OCI-LY7 (cell line): ENCODE data around the gene SLC22A13. TPM values are rescaled to one million over a fixed set of nuclear protein-coding genes. Genes with fewer than 3 reads are reported as not detected.

Experiments used
- BruUV-seq: library from RNA; stranded (reverse); fragments of 400-500 nt; replicated peaks from 2 replicates; lab custom pipeline; 2021; lab: Mats Ljungman, UMichigan
- CTCF ChIA-PET: fragments of 300-600 bp; sonication (Branson Sonifier 250); formaldehyde crosslinking; loops from one replicate; lab custom pipeline; 2022; ENCODE audit warnings: antibody characterized with exemption; ENCODE audit not compliant: unreplicated experiment; lab: Charles Lee
- POLR2A ChIA-PET: fragments of 300-600 bp; sonication (Branson Sonifier 250); formaldehyde crosslinking; loops from one replicate; lab custom pipeline; 2022; ENCODE audit warnings: antibody characterized with exemption; lab: Charles Lee
- DNase-seq: peaks from one replicate; pipeline ENCODE4 v3.0.0-alpha.2; 2015; ENCODE audit warnings: low spot score
- H2AFZ ChIP-seq: fragments of 200-600 bp; sonication (generic), shearing (Covaris generic); 2 replicates; pipeline ENCODE4 v1.6.1; 2014; ENCODE audit warnings: mild to moderate bottlenecking, antibody characterized with exemption, low read length, moderate library complexity
- H3K27ac ChIP-seq: fragments of 200-600 bp; sonication (generic); 2 replicates; pipeline ENCODE4 v1.5.1; 2014; ENCODE audit warnings: mixed run types, low read depth, mild to moderate bottlenecking, moderate library complexity, low read length, inconsistent platforms; ENCODE audit not compliant: poor library complexity, severe bottlenecking
- H3K36me3 ChIP-seq: fragments of 200-600 bp; sonication (generic); 2 replicates; pipeline ENCODE4 v1.6.1; 2014; ENCODE audit warnings: mild to moderate bottlenecking, antibody characterized with exemption, low read length, moderate library complexity, mixed read lengths; ENCODE audit not compliant: insufficient read depth
- H3K4me1 ChIP-seq: fragments of 200-600 bp; sonication (generic); 2 replicates; pipeline ENCODE4 v1.5.1; 2014; ENCODE audit warnings: mild to moderate bottlenecking, low read length; ENCODE audit not compliant: insufficient read depth, poor library complexity, severe bottlenecking
- H3K4me2 ChIP-seq: fragments of 200-600 bp; sonication (generic); 2 replicates; pipeline ENCODE4 v1.6.1; 2014; ENCODE audit warnings: mild to moderate bottlenecking, low read length
- H3K4me3 ChIP-seq: fragments of 200-600 bp; sonication (generic); 2 replicates; pipeline ENCODE4 v1.5.1; 2014; ENCODE audit warnings: mild to moderate bottlenecking, low read depth, low read length; ENCODE audit not compliant: poor library complexity, severe bottlenecking
- H3K79me2 ChIP-seq: fragments of 200-600 bp; sonication (generic); 2 replicates; pipeline ENCODE4 v1.6.1; 2016; ENCODE audit warnings: low read depth, mild to moderate bottlenecking, low read length, moderate library complexity, mixed read lengths; ENCODE audit not compliant: insufficient read depth
- H3K9me2 ChIP-seq: fragments of 200-600 bp; sonication (generic); 2 replicates; pipeline ENCODE4 v1.6.1; 2016; ENCODE audit warnings: mild to moderate bottlenecking, low read length, mixed read lengths; ENCODE audit not compliant: insufficient read depth
- H3K9me3 ChIP-seq: fragments of 200-600 bp; sonication (generic); 2 replicates; pipeline ENCODE4 v1.6.1; 2014; ENCODE audit warnings: mild to moderate bottlenecking, mixed run types, low read length, mixed read lengths
- H4K20me1 ChIP-seq: fragments of 200-600 bp; sonication (generic); 2 replicates; pipeline ENCODE4 v1.6.1; 2014; ENCODE audit warnings: mild to moderate bottlenecking, antibody characterized with exemption, low read length, moderate library complexity, mixed read lengths; ENCODE audit not compliant: insufficient read depth
- CTCF ChIP-seq: fragments of 200-600 bp; sonication (generic); conservative IDR thresholded peaks from 2 replicates; pipeline ENCODE4 v1.5.1; 2014; ENCODE audit warnings: mild to moderate bottlenecking, antibody characterized with exemption, low read length, moderate library complexity, mixed read lengths
- EZH2phosphoT487 ChIP-seq: fragments of 200-600 bp; sonication (generic); IDR thresholded peaks from 2 replicates; pipeline ENCODE4 v1.6.1; 2018; ENCODE audit warnings: low read depth, borderline replicate concordance, mild to moderate bottlenecking, mixed run types, antibody characterized with exemption, low read length, moderate library complexity, mixed read lengths
- intact Hi-C: fragments of 100-400 bp; cut with micrococcal nuclease; formaldehyde crosslinking; loops from one replicate; pipeline ENCODE4 v1.10.0; 2022; ENCODE audit not compliant: unreplicated experiment
- total RNA-seq, 2 experiments: library from RNA; depleted of rRNA in 1 of 2; stranded (reverse); fragments of >200 nt in 1 of 2; shearing (Covaris generic) in 1 of 2; gene quantifications; 2 replicates each; pipeline ENCODE4 v1.2.3, GENCODE V29; 2014 to 2022

The SLC22A13 gene
- total RNA-seq, 2 experiments from 2014 or later, result 0.13 to 0.27 TPM

GRCh38 chr3:38307599-38307998 lies 42.0 kb downstream of the SLC22A13 start:
- Histone ChIP-seq H3K36me3 (no peaks in the 10 kb centered on the region), H3K27ac (no peak overlapping the region), H3K4me2 (no peak overlapping the region), H3K4me1 (no peaks in the 10 kb centered on the region), H3K79me2 (no peaks in the 10 kb centered on the region), H3K9me2 (no peaks in the 10 kb centered on the region), H2AFZ (no peak overlapping the region), H4K20me1 (no peaks in the 10 kb centered on the region), H3K4me3 (no peak overlapping the region), H3K9me3 (no peaks in the 10 kb centered on the region)
- intact Hi-C loops, result no loop called here
- TF ChIP-seq EZH2phosphoT487 (no peak), CTCF (no peak)
- BruUV-seq, result no TSS peak
- CTCF ChIA-PET, result interaction anchor here (0.6 kb wide), 1 partner anchor 752 kb away, joined by 3 read pairs; no protein-coding TSS in a partner anchor
- POLR2A ChIA-PET, result no interaction called here
- DNase-seq, result no peak

GRCh38 chr3:38308456-38308855 lies 42.8 kb downstream of the SLC22A13 start:
- ChIA-PET CTCF (no interaction called here), POLR2A (no interaction called here)
- no peak overlapping the region for H2AFZ ChIP-seq
- H3K9me2 ChIP-seq, result no peaks in the 10 kb centered on the region
- H3K4me3 ChIP-seq, result no peak overlapping the region
- no peaks in the 10 kb centered on the region for H3K79me2 ChIP-seq
- no peak for TF ChIP-seq EZH2phosphoT487
- TF ChIP-seq CTCF, result no peak
- H3K36me3 ChIP-seq, result no peaks in the 10 kb centered on the region
- H3K4me1 ChIP-seq, result no peaks in the 10 kb centered on the region
- no TSS peak for BruUV-seq
- no peak for DNase-seq
- no peaks in the 10 kb centered on the region for H4K20me1 ChIP-seq
- no peak overlapping the region for H3K4me2 ChIP-seq
- H3K9me3 ChIP-seq, result no peaks in the 10 kb centered on the region
- intact Hi-C loops, result no loop called here
- H3K27ac ChIP-seq, result no peak overlapping the region

GRCh38 chr3:38311476-38311875 lies 45.9 kb downstream of the SLC22A13 start:
- no peak for DNase-seq
- Histone ChIP-seq H3K9me3 (no peaks in the 10 kb centered on the region), H3K36me3 (no peaks in the 10 kb centered on the region), H3K9me2 (no peaks in the 10 kb centered on the region), H3K79me2 (no peaks in the 10 kb centered on the region), H3K4me1 (no peaks in the 10 kb centered on the region), H4K20me1 (no peaks in the 10 kb centered on the region), H3K4me3 (no peak overlapping the region), H3K27ac (no peak overlapping the region), H2AFZ (no peak overlapping the region), H3K4me2 (no peak overlapping the region)
- TF ChIP-seq EZH2phosphoT487 (no peak), CTCF (no peak)
- POLR2A ChIA-PET, result no interaction called here
- BruUV-seq, result no TSS peak
- intact Hi-C loops, result no loop called here
- CTCF ChIA-PET, result no interaction called here
